Gastrocnemius medialis (tissue), 4 donors: ENCODE results near the gene OR11L1.

ENCODE experiments used
- POLR2A ChIP-seq, 2 donors: fragments of 450-650 bp; IDR thresholded peaks; one replicate each; pipeline ENCODE4 v1.6.1; 2017; ENCODE audit warnings: antibody characterized with exemption in 2 of 2, mild to moderate bottlenecking in 2 of 2, moderate library complexity in 2 of 2
- TF ChIP-seq, protein P1 (sequence below), 5 experiments: fragments of 450-650 bp in 3 of 5; fragments of 200-600 bp in 2 of 5; sonication (generic) in 2 of 5; IDR thresholded peaks in 4 of 5; conservative IDR thresholded peaks in 1 of 5; 1 replicate in 4 of 5; 2 replicates in 1 of 5; pipeline ENCODE4 v1.5.1; 2016 to 2019; ENCODE audit warnings: antibody characterized with exemption in 5 of 5, mild to moderate bottlenecking in 3 of 5, moderate library complexity in 3 of 5

DNA sequence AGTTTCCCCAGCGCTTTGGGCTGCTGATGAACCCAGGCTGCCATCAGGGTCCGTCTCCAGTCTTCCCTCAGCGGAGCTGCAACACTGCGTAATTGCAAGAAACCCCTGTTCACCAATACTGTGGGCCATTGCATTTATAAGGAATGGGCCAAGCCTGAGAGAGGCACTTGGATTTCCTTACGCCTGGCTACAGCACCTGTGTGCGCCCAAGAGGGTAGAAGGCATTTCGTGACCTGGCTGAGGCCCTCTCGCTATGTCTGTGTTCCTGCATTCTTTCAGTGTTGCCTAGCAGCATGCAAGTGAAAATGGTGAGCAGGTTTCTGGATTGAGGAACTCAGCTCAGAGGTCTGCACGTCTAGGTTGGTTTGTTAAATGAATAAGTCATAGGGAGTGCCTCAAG, 41.6 kb upstream of the OR11L1 start:
- TF ChIP-seq POLR2A (IDR thresholded peaks at IDR 0.05), result no peak
- TF ChIP-seq, protein P1, sequence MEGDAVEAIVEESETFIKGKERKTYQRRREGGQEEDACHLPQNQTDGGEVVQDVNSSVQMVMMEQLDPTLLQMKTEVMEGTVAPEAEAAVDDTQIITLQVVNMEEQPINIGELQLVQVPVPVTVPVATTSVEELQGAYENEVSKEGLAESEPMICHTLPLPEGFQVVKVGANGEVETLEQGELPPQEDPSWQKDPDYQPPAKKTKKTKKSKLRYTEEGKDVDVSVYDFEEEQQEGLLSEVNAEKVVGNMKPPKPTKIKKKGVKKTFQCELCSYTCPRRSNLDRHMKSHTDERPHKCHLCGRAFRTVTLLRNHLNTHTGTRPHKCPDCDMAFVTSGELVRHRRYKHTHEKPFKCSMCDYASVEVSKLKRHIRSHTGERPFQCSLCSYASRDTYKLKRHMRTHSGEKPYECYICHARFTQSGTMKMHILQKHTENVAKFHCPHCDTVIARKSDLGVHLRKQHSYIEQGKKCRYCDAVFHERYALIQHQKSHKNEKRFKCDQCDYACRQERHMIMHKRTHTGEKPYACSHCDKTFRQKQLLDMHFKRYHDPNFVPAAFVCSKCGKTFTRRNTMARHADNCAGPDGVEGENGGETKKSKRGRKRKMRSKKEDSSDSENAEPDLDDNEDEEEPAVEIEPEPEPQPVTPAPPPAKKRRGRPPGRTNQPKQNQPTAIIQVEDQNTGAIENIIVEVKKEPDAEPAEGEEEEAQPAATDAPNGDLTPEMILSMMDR (IDR thresholded peaks at IDR 0.05 in 4 of 5, conservative IDR thresholded peaks at IDR 0.05 in 1 of 5), result no peak
